ENCODE measurements around the gene WFDC5. TPM values are rescaled to one million over a fixed set of nuclear protein-coding genes. Genes with fewer than 3 reads are reported as not detected.
A peak's percentile ranks its signal among the peaks of the same experiment; 100 is the strongest.
"Not testable (repeated sequence)": the region's sequence is repeated elsewhere in the genome, so short reads cannot be mapped to it uniquely, and the experiment has no call there.

Gene WFDC5
- total and polyA plus RNA-seq, 4 donors, result 0.11 to 0.57 TPM; not detected in 2

GRCh38 chr20:45156713-45157112 is 41.7 kb upstream of the WFDC5 start:
- TF ChIP-seq CTCF (IDR thresholded peaks at IDR 0.05; ENCODE audit: control extremely low read depth, extremely low read depth), result no peak
- WGBS, 2 donors, result 28 to 46% methylated on average over 2 of the region's 2 CpGs
- H3K27ac ChIP-seq (ENCODE audit: low read depth in 1 of 2, low read length in 1 of 2), result no peak overlapping the region

DNA sequence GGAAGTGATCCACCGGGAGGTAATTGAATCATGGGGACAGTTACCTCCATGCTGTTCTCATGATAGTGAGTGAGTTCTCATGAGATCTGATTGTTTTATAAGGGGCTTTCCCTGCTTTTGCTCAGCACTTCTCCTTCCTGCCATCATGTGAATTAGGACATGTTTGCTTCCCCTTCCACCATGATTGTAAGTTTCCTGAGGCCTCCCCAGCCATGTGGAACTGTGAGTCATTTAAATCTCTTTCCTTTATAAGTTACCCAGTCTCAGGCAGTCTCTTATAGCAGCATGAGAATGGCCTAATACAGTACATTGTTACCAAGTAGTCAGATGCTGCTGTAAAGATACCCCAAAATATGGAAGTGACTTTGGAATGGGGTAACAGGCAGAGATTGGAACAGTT is 39.8 kb upstream of the WFDC5 start:
- H3K9ac ChIP-seq (ENCODE audit: insufficient read depth in 1 of 2, low read length in 2 of 2); ATAC-seq (ENCODE audit: insufficient read depth, low FRiP score); H3K4me3 ChIP-seq; DNase-seq; H3K27me3 ChIP-seq (ENCODE audit: control insufficient read depth in 3 of 3, insufficient read depth in 3 of 3, low read length in 2 of 3); H3K36me3 ChIP-seq (ENCODE audit: control insufficient read depth in 4 of 4, insufficient read depth in 4 of 4, low read length in 4 of 4); H3K27ac ChIP-seq (ENCODE audit: low read depth in 1 of 2, low read length in 1 of 2); H3K4me1 ChIP-seq (ENCODE audit: control insufficient read depth in 5 of 5, insufficient read depth in 5 of 5, low read length in 5 of 5): not testable (repeated sequence)
- 92% methylated on average over 1 of the region's 1 CpG for WGBS, 2 donors
- peaks cover 0 to 14% (median 8%) of the 10 kb centered on the region in 4 donors for H3K9me3 ChIP-seq (ENCODE audit: control insufficient read depth in 4 of 4, insufficient read depth in 3 of 4, low read length in 3 of 4)

More at GRCh38 chr20:45156713-45157112, 41.7 kb upstream of the WFDC5 start:
- Histone ChIP-seq H3K27me3 (ENCODE audit: control insufficient read depth in 3 of 3, insufficient read depth in 3 of 3, low read length in 2 of 3) (no peaks in the 10 kb centered on the region), H3K9me3 (ENCODE audit: control insufficient read depth in 4 of 4, insufficient read depth in 3 of 4, low read length in 3 of 4) (peaks cover 0 to 14% (median 8%) of the 10 kb centered on the region in 4 donors), H3K4me1 (ENCODE audit: control insufficient read depth in 5 of 5, insufficient read depth in 5 of 5, low read length in 5 of 5) (peaks cover 0 to 2% (median 0%) of the 10 kb centered on the region in 5 donors), H3K9ac (ENCODE audit: insufficient read depth in 1 of 2, low read length in 2 of 2) (no peak overlapping the region), H3K4me3 (no peak overlapping the region), H3K36me3 (ENCODE audit: control insufficient read depth in 4 of 4, insufficient read depth in 4 of 4, low read length in 4 of 4) (no peaks in the 10 kb centered on the region)
- no peak for ATAC-seq (ENCODE audit: insufficient read depth, low FRiP score)
- DNase-seq, result no peak

DNA sequence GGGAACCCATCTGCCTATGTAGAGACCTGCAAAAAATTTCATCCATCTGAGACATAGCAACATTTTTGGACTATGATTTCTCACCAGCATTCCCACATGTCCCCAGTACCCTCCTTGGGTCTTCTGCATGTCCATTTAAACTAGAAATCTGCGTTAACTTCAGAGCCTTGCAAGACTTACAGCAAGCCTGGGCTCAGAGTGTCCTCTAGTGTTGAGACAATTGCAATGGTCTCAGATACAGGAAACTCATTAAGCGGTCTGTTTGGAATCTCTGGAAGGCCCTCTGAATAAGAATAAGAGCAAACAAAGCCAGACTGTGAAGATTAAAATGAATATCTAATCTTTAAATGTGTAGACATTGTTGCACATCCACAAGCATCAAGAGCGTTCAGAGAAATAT is 39.2 kb upstream of the WFDC5 start:
- H3K4me3 ChIP-seq, result no peak overlapping the region
- H3K9me3 ChIP-seq (ENCODE audit: control insufficient read depth in 4 of 4, insufficient read depth in 3 of 4, low read length in 3 of 4), result peaks cover 0 to 12% (median 6%) of the 10 kb centered on the region in 4 donors
- no peak overlapping the region for H3K27ac ChIP-seq (ENCODE audit: low read depth in 1 of 2, low read length in 1 of 2)
- DNase-seq (no peak), ATAC-seq (ENCODE audit: insufficient read depth, low FRiP score) (no peak)
- no peaks in the 10 kb centered on the region for H3K36me3 ChIP-seq (ENCODE audit: control insufficient read depth in 4 of 4, insufficient read depth in 4 of 4, low read length in 4 of 4)
- peaks cover 0 to 2% (median 0%) of the 10 kb centered on the region in 5 donors for H3K4me1 ChIP-seq (ENCODE audit: control insufficient read depth in 5 of 5, insufficient read depth in 5 of 5, low read length in 5 of 5)
- H3K9ac ChIP-seq (ENCODE audit: insufficient read depth in 1 of 2, low read length in 2 of 2), result no peak overlapping the region
- H3K27me3 ChIP-seq (ENCODE audit: control insufficient read depth in 3 of 3, insufficient read depth in 3 of 3, low read length in 2 of 3), result peaks cover 0 to 6% (median 0%) of the 10 kb centered on the region in 3 donors
- 48 to 79% methylated on average over 3 of the region's 3 CpGs for WGBS, 2 donors
- TF ChIP-seq CTCF (IDR thresholded peaks at IDR 0.05; ENCODE audit: control extremely low read depth, extremely low read depth), result no peak

DNA sequence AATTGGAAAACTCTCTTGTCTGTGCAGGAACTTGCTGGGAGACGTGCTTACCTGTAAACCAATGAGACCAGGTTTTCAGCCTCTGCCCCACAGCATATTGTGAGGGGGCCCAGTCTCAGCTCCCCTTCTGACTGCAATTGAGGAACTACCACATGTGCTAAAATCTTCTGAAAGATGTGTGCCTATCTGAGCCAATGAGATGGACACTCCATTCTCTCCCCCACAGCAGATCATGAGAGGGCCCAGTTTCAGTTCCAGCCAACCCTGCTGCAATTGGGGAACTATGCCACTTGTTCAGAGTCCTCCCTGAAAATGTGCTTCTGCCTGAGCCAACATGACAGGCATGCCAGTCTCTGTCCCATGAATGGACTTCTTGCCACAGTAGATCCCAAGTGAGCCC is 38.8 kb upstream of the WFDC5 start:
- Histone ChIP-seq H3K4me1 (ENCODE audit: control insufficient read depth in 5 of 5, insufficient read depth in 5 of 5, low read length in 5 of 5) (peaks cover 0 to 2% (median 0%) of the 10 kb centered on the region in 5 donors), H3K27ac (ENCODE audit: low read depth in 1 of 2, low read length in 1 of 2) (no peak overlapping the region), H3K36me3 (ENCODE audit: control insufficient read depth in 4 of 4, insufficient read depth in 4 of 4, low read length in 4 of 4) (no peaks in the 10 kb centered on the region), H3K4me3 (no peak overlapping the region), H3K9me3 (ENCODE audit: control insufficient read depth in 4 of 4, insufficient read depth in 3 of 4, low read length in 3 of 4) (peaks cover 0 to 8% (median 4%) of the 10 kb centered on the region in 4 donors), H3K27me3 (ENCODE audit: control insufficient read depth in 3 of 3, insufficient read depth in 3 of 3, low read length in 2 of 3) (peaks cover 0 to 8% (median 0%) of the 10 kb centered on the region in 3 donors), H3K9ac (ENCODE audit: insufficient read depth in 1 of 2, low read length in 2 of 2) (no peak overlapping the region)
- ATAC-seq (ENCODE audit: insufficient read depth, low FRiP score) (peak; percentile 34), DNase-seq (peak in 1 of 3 donors; percentile 3)
- no peak for TF ChIP-seq CTCF (IDR thresholded peaks at IDR 0.05; ENCODE audit: control extremely low read depth, extremely low read depth)
- 76 to 77% methylated on average over 1 of the region's 1 CpG for WGBS, 2 donors
